Peyer's patch (tissue), 4 donors: ENCODE data around the gene VAMP8.

Source experiments
- POLR2A ChIP-seq, 2 donors: fragments of 450-650 bp; IDR thresholded peaks; one replicate each; pipeline ENCODE4 v1.5.1; 2017; ENCODE audit warnings: antibody characterized with exemption in 2 of 2, mild to moderate bottlenecking in 2 of 2, moderate library complexity in 2 of 2
- TF ChIP-seq, protein P1 (sequence below), 6 experiments: fragments of 450-650 bp in 4 of 6; fragments of 200-600 bp in 2 of 6; sonication (generic) in 1 of 6; IDR thresholded peaks; one replicate each; pipeline ENCODE4 v1.5.1; 2017 to 2019; ENCODE audit warnings: antibody characterized with exemption in 6 of 6, mild to moderate bottlenecking in 3 of 6, moderate library complexity in 1 of 6

DNA sequence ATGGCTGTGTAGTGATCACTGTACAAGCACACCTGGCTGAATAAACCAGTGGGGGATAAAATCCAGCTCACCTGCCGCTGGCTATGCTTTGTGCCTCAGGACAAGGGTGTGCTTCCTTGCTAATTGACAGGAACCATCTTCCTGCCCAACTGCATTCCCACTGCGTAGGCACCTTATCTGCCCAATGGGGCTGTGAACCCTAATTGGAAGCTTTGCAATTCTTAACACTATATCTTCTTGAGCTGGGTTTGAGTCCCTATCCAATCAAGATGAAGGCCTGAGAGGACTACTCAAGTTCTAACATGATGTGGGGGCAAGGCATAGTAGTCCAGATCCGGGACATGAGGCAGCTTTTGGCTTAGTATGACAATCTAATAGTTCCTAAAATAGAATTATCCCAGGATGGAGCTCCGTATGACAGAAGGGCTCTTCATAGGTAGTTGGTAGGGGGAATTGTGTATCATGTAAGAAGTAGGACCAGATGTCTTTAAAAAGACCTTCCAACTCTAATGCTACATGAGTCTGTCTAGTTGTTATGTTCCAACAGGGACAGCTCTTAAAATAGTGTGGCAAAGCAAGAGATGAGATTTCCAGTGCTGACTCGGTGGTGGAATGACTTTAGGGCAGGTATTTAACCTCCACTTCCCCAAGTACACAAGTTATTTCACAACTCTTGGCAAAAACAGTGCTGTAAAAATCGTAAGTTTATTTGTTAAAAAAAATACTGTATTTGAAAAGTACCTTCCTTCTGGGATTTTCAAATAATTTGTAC is 27.4 kb downstream of the VAMP8 start:
- TF ChIP-seq, protein P1, sequence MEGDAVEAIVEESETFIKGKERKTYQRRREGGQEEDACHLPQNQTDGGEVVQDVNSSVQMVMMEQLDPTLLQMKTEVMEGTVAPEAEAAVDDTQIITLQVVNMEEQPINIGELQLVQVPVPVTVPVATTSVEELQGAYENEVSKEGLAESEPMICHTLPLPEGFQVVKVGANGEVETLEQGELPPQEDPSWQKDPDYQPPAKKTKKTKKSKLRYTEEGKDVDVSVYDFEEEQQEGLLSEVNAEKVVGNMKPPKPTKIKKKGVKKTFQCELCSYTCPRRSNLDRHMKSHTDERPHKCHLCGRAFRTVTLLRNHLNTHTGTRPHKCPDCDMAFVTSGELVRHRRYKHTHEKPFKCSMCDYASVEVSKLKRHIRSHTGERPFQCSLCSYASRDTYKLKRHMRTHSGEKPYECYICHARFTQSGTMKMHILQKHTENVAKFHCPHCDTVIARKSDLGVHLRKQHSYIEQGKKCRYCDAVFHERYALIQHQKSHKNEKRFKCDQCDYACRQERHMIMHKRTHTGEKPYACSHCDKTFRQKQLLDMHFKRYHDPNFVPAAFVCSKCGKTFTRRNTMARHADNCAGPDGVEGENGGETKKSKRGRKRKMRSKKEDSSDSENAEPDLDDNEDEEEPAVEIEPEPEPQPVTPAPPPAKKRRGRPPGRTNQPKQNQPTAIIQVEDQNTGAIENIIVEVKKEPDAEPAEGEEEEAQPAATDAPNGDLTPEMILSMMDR (IDR thresholded peaks at IDR 0.05): no peak
- no peak for TF ChIP-seq POLR2A (IDR thresholded peaks at IDR 0.05)
